Esophagus squamous epithelium (tissue), 4 donors: ENCODE data around the gene OXTR.

Experiments used
- CTCF ChIP-seq, 6 experiments: fragments of 450-650 bp in 4 of 6; fragments of 200-600 bp in 2 of 6; sonication (generic) in 2 of 6; IDR thresholded peaks; one replicate each; pipeline ENCODE4 v1.5.1; 2016 to 2019; ENCODE audit warnings: antibody characterized with exemption in 6 of 6, mild to moderate bottlenecking in 4 of 6, moderate library complexity in 4 of 6
- POLR2A ChIP-seq, 4 donors: fragments of 450-650 bp; IDR thresholded peaks; one replicate each; pipeline ENCODE4 v1.6.1; 2017; ENCODE audit warnings: antibody characterized with exemption in 4 of 4, mild to moderate bottlenecking in 4 of 4, moderate library complexity in 3 of 4

DNA sequence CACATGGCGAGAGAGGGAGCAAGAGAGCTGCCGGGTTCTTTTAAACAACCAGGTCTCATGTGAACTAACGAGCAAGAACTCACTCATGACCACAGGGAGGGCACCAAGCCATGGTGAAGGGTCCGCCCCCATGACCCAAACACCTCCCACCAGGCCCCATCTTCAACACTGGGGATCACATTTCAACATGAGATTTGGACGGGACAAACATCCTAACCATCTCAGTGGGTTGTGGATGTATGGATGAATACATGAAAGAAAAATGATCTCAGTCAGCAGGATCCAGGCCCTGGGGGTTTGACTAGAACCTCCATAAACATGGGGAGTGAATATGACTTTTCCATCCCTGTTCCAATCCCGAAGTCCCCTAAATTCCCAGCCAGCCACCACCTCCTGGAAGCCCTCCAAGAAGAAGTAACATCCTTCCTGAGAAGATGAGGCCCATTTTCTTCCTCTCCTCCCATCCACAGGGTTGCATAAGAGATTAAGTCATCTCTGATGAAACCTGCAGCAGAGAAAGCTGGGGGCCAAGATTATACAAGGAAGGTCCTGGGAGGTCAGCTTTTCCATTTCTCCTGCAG, 26.3 kb downstream of the OXTR start:
- TF ChIP-seq CTCF (IDR thresholded peaks at IDR 0.05), result no peak
- TF ChIP-seq POLR2A (IDR thresholded peaks at IDR 0.05), result no peak
